Cardiac muscle cell (in vitro differentiated cells and primary cell): ENCODE data around the gene CHST2. TPM values are rescaled to one million over a fixed set of nuclear protein-coding genes. Genes with fewer than 3 reads are reported as not detected.

ENCODE experiments used
- DNase-seq, 2 donors: peaks; one replicate each; pipeline versions ENCODE4 v3.0.0 to v3.0.0-alpha.2; 2010 to 2017; ENCODE audit warnings: low read depth in 1 of 2, low spot score in 1 of 2
- H3K27ac ChIP-seq: fragments of 200-600 bp; sonication (generic); 2 replicates; pipeline ENCODE4 v1.5.1; 2016
- H3K27me3 ChIP-seq: fragments of 200-600 bp; sonication (generic); 2 replicates; pipeline ENCODE4 v1.6.0; 2016; ENCODE audit warnings: control low read depth
- H3K36me3 ChIP-seq: fragments of 200-600 bp; sonication (generic); 2 replicates; pipeline ENCODE4 v1.5.1; 2016; ENCODE audit warnings: control low read depth
- H3K4me1 ChIP-seq: fragments of 200-600 bp; sonication (generic); 2 replicates; pipeline ENCODE4 v1.8.1; 2017; ENCODE audit warnings: low read depth, mild to moderate bottlenecking, mixed run types
- H3K4me3 ChIP-seq: fragments of 200-600 bp; sonication (generic); 2 replicates; pipeline ENCODE4 v1.5.1; 2016; ENCODE audit warnings: mild to moderate bottlenecking
- H3K9me3 ChIP-seq: fragments of 200-600 bp; sonication (generic); 2 replicates; pipeline ENCODE4 v1.5.1; 2017; ENCODE audit warnings: low read depth, mild to moderate bottlenecking, control low read depth
- polyA plus RNA-seq: library from polyadenylated mRNA; unstranded; fragments of >200 nt; fragmentation: Nextera tagmentation; extraction: Ambion mirVana; gene quantifications from 2 replicates; pipeline ENCODE4 v1.2.1, GENCODE V29; 2016
- total RNA-seq: library from RNA; depleted of rRNA; stranded (reverse); fragments of >200 nt; gene quantifications from 2 replicates; pipeline ENCODE4 v1.2.3, GENCODE V29; 2016
- TF ChIP-seq, protein P1 (sequence below): IDR thresholded peaks from 2 replicates; pipeline ENCODE4 v1.5.1; 2012; ENCODE audit warnings: low read depth, mild to moderate bottlenecking, low read length

CHST2 gene
- total and polyA plus RNA-seq, 2 experiments from 2014 or later, result 8.4 to 23.2 TPM

DNA sequence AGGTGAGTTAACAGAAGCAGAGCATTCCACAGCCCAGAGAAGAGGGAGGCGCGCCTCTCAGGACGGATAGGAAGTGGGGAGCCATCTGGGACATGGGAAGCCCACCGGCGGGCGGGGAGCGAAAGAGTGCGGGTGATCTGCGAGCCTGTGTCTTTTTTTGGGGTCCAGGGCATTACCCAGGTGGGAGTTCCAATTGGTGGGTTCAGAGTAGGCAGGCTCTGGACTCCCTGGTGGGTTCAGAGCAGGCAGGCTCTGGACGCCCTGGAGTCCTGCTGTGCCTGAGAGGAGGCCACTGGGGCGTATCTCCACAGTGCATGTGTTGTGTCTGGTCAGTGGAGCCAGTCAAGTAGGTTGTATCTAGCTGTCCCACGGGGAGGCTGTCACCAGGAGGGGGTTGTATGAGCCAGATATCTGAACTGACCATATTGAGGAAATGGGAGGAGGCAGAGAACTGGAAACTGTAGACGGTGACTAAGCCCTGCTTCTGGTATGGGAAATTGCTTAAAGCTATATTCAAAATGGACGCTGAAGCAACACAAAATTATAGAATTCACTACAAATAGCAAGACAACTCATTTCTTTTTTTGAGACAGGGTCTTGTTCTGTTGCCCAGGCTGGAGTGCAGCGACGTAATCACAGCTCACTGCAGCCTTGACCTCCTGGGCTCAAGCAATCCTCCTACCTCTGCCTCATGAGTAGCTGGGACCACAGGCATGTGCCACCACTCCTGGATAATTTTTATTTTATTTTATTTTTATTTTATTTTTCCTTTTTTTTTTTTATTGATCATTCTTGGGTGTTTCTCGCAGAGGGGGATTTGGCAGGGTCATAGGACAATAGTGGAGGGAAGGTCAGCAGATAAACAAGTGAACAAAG is 34.5 kb upstream of the CHST2 start:
- DNase-seq, result peak in 1 of 2 donors; percentile 75
- Histone ChIP-seq H3K27ac (no peak overlapping the region), H3K9me3 (no peaks in the 10 kb centered on the region), H3K36me3 (no peaks in the 10 kb centered on the region), H3K27me3 (no peaks in the 10 kb centered on the region), H3K4me3 (no peak overlapping the region), H3K4me1 (no peaks in the 10 kb centered on the region)
- TF ChIP-seq, protein P1, sequence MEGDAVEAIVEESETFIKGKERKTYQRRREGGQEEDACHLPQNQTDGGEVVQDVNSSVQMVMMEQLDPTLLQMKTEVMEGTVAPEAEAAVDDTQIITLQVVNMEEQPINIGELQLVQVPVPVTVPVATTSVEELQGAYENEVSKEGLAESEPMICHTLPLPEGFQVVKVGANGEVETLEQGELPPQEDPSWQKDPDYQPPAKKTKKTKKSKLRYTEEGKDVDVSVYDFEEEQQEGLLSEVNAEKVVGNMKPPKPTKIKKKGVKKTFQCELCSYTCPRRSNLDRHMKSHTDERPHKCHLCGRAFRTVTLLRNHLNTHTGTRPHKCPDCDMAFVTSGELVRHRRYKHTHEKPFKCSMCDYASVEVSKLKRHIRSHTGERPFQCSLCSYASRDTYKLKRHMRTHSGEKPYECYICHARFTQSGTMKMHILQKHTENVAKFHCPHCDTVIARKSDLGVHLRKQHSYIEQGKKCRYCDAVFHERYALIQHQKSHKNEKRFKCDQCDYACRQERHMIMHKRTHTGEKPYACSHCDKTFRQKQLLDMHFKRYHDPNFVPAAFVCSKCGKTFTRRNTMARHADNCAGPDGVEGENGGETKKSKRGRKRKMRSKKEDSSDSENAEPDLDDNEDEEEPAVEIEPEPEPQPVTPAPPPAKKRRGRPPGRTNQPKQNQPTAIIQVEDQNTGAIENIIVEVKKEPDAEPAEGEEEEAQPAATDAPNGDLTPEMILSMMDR, result no peak

DNA sequence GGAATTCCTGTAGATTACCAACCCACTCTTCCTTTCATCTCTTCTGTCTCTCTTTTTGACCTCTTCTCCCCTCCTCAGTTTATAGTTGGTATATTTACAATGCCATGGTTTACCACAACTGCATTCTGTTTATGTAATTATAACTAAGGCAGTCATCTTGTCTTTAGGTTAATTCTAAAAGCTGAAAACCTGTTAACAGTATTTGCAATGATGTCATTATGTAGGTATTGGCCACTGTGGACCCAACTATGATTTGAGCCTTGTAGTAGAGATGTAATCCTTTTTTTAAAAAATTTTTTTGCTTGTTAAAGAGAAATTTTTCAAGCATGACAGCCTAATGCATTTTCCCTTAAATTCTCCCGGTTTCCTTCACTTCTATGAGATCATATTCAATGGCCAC is 30.7 kb upstream of the CHST2 start:
- DNase-seq, result no peak
- H3K27me3 ChIP-seq, result no peaks in the 10 kb centered on the region
- H3K27ac ChIP-seq, result no peak overlapping the region
- no peaks in the 10 kb centered on the region for H3K36me3 ChIP-seq
- H3K4me3 ChIP-seq, result no peak overlapping the region
- H3K9me3 ChIP-seq, result no peaks in the 10 kb centered on the region
- TF ChIP-seq, protein P1, result no peak
- H3K4me1 ChIP-seq, result no peaks in the 10 kb centered on the region

DNA sequence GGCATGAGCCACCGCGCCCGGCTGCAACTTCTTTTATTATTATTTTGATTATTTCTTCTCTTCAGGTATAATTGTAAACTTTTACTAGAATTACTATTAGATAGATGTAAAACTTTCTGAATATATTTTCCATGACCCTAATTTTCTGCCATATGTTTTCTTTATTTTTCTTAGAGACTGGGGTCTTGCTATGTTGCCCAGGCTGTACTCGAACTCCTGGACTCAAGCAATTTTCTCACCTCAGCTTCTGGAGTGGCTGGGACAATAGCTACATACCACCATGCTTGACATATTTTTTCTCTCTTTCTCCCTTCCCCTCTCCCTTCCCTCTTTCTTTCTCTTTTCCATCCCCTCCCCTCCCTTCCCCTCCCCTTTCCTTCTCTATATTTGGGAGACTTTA is 29.6 kb upstream of the CHST2 start:
- TF ChIP-seq, protein P1, result no peak
- no peaks in the 10 kb centered on the region for H3K27me3 ChIP-seq
- no peaks in the 10 kb centered on the region for H3K4me1 ChIP-seq
- H3K36me3 ChIP-seq, result no peaks in the 10 kb centered on the region
- no peak overlapping the region for H3K27ac ChIP-seq
- DNase-seq, result no peak
- H3K9me3 ChIP-seq, result no peaks in the 10 kb centered on the region
- no peak overlapping the region for H3K4me3 ChIP-seq

DNA sequence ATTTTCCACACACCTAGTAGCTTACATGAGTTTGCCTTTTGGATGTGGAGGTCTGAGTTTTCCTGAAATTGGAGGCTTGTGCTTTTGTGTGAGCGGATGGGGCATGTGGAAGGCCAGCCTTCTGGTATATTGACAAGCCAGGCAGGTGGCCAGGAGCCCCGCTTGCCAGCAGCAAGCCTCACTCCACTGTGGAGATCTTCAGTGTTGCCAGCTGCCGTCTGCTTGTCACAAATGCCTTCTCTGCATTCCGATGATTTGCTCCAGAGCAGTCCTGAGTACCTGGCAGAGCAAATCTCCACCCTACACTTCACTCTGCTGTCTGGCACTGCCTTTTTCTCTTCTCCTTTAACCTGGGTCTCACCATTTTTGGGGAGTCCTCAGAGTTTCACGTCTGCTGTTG is 29.1 kb upstream of the CHST2 start:
- H3K4me3 ChIP-seq, result no peak overlapping the region
- no peaks in the 10 kb centered on the region for H3K4me1 ChIP-seq
- H3K27ac ChIP-seq, result no peak overlapping the region
- no peaks in the 10 kb centered on the region for H3K36me3 ChIP-seq
- DNase-seq, result peak in 1 of 2 donors; percentile 33
- TF ChIP-seq, protein P1, result no peak
- no peaks in the 10 kb centered on the region for H3K9me3 ChIP-seq
- no peaks in the 10 kb centered on the region for H3K27me3 ChIP-seq

DNA sequence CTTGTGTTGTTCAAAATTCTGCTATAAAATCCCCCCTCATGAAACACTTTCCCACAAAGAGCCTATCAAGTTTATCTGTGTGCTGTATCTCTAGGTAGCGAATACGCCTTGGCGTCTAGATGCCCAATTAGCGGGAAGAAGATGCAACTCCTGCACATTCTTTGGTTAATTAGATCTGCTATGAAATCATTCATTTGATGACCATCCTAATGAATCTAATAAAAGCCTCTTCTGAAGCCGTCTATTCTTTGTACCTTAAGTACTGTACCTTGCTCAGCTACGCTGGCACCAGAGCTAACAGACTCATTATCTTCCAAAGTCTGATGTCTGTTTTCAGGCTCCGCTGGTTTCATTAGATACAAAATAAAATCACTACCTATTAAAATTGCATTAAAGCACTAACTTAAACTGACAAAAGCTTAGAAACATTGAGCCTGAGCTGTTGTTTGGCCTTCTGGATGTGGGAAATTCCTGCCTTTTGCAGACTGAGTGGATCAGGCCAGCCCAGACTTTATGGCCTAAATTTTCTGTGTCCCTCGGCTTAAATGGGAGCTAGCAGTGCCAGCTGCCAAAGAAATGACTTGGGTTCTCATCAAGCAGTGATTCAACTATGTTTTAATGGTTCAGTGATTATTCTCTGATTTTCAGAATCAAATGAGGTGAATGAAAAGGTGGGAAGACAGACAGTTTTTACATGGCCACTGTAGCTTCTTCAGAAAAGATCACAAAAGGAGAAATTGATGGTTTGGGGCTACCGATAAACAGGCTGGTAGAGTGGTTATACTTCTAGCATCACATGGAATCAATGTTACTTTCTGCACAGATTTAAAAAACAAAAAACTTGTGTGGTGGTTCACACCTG is 28.4 kb upstream of the CHST2 start:
- Histone ChIP-seq H3K4me1 (no peaks in the 10 kb centered on the region), H3K27me3 (no peaks in the 10 kb centered on the region), H3K36me3 (no peaks in the 10 kb centered on the region), H3K9me3 (no peaks in the 10 kb centered on the region), H3K27ac (no peak overlapping the region), H3K4me3 (no peak overlapping the region)
- DNase-seq, result no peak
- TF ChIP-seq, protein P1, result no peak
